Dermis microvascular lymphatic vessel endothelial cell (primary cell): ENCODE results near the gene IFITM2. TPM values are rescaled to one million over a fixed set of nuclear protein-coding genes. Genes with fewer than 3 reads are reported as not detected.
A peak's percentile ranks its signal among the peaks of the same experiment; 100 is the strongest.
"Not testable (repeated sequence)": the region's sequence is repeated elsewhere in the genome, so short reads cannot be mapped to it uniquely, and the experiment has no call there.

ENCODE experiments used
- DNase-seq, 2 donors: peaks; one replicate each; pipeline versions ENCODE4 v3.0.0 to v3.0.0-alpha.2; 2010; ENCODE audit warnings: low read depth in 2 of 2
- total RNA-seq: library from RNA; depleted of rRNA; stranded (reverse); fragments of >200 nt; gene quantifications from 2 replicates; pipeline ENCODE4 v1.2.1, GENCODE V29; 2014

The IFITM2 gene
- total RNA-seq, 1 donor from 2014 or later = 23.1 TPM

DNA sequence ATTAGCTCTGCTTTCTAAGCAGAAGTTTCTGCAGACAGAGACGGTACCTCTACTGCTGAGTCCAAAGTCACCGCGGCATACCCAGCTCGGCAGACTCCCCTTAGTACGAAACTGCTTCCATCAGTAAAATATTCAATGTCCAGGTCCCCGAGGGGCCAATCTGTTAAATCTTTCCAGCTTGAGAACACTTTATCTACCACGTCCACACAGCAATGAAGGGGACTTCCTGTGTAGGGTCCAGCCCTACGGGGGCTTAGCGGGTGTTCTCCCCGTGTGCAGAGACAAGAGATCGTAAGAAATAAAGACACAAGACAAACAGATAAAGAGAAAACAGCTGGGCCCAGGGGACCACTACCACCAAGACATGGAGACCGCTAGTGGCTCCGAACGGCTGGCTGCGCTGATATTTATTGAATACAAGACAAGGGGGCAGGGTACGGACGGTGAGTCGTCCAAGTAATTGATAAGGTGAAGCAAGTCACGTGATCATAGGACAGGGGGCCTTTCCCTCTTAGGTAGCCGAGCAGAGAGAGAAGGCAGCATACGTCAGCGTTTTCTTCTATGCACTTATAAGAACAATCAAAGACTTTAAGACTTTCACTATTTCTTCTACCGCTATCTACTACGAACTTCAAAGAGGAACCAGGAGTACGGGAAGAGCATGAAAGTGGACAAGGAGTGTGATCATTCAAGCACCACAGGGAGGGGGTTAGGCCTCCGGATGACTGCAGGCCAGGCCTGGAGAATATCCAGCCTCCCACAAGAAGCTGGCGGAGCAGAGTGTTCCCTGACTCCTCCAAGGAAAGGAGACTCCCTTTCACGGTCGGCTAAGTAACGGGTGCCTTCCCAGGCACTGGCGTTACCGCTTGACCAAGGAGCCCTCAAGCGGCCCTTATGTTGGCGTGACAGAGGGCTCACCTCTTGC lies 17.2 kb downstream of the IFITM2 start:
- not testable (repeated sequence) for DNase-seq

- no peak for DNase-seq
Observed at GRCh38 chr11:325796-326591, 18.4 kb downstream of the IFITM2 start.

GRCh38 chr11:326592-326841 lies 18.9 kb downstream of the IFITM2 start:
- DNase-seq = no peak

- peak; percentile 80 to 82 for DNase-seq
Observed at GRCh38 chr11:326842-327580, 19.4 kb downstream of the IFITM2 start.

DNA sequence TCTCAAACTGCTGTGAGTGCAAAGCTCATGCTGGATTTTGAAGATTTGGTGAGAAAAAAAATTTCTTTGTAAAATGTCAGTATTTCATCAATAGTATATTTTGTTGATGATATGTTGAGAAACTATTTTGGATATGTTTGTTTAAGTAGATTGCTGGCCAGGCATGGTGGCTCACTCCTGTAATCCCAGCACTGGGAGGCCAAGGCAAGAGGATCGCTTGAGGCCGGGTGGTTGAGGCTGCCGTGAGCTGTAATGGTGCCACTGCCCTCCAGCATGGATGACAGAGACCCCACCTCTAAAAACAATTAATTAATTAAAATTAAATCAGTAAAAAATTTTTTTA lies 19.9 kb downstream of the IFITM2 start:
- DNase-seq = no peak

GRCh38 chr11:328012-328411 lies 20.4 kb downstream of the IFITM2 start:
- no peak for DNase-seq

GRCh38 chr11:328516-329100 lies 21.0 kb downstream of the IFITM2 start:
- DNase-seq = not testable (repeated sequence)

- no peak for DNase-seq
Observed at GRCh38 chr11:329886-330253, 22.3 kb downstream of the IFITM2 start.

- DNase-seq = no peak
Observed at GRCh38 chr11:330307-330693, 22.7 kb downstream of the IFITM2 start.

DNA sequence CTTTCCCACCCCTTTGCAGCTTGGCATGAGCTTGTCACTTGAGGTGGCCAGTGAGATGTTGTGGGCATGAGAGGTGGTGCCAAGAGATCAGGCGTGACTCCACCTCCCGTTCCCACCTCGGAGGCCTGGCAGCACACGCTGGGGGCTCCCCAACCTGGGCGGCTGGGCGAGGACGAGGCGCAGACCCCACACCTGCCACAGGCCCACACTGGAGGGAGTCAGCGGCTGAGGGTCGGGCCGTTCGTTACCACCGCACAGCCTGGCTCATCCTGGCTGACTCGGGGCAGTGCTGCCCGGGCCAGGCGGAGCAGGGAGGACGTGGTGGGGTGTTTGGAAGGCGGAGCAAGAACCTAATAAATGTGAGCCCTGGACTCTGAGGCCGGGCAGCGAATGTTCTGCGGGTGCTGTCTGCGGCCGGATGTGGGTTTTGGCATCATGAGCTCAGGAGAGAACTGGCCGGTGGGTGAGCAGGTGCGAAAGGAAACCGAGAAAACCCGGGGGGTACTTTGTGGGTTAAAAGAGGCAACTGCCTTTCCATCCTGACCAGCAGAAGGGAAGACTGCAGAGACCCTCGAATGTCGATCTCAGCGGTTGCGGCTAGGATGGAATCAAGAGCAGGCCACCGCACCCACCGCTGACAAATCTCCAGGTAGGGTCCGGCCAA lies 23.2 kb downstream of the IFITM2 start:
- DNase-seq = no peak

GRCh38 chr11:331358-332060 lies 23.9 kb downstream of the IFITM2 start:
- DNase-seq = no peak

DNA sequence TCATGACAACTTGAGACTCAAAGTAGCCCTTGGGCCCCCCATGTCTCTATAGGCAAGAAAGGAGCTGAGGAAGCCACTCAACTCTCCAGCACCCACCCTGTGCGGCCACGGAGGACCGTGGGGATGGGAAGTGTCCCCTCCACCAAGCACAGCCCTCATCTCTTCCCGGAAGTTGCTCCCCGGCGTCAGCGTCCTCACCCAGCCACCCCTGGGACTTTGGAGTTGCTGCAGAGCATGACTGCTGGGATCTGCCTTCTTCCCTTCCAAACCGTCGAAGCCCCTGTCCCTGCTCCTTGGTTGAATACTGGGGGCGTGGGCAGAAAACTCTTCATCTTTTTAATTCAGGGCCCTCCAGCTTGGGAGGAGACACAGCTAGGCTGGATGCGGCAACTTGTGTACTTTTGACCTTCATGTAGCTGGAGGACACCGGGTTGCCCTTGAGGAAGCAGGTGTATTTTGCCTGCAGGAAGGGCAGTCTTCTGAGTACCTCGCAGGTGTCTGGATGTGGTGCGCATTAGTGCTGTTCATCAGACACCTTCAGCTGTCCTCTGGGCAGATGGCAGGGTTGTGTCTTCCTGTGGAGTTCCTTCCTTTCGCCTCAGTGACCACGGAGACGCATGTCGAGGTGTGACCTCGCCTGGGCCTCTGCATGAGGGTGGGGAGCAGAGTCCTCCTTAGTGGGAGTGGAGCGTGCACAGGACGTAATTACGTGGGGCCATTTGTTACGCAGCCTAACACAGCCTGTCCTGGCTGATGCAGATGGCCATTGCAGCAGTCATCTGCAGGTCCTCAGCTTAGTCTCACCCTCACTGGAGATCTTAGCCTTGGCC lies 25.2 kb downstream of the IFITM2 start:
- DNase-seq = no peak

- DNase-seq = not testable (repeated sequence)
Observed at GRCh38 chr11:333616-334263, 26.1 kb downstream of the IFITM2 start.

- DNase-seq = no peak
Observed at GRCh38 chr11:334264-334994, 26.8 kb downstream of the IFITM2 start.

DNA sequence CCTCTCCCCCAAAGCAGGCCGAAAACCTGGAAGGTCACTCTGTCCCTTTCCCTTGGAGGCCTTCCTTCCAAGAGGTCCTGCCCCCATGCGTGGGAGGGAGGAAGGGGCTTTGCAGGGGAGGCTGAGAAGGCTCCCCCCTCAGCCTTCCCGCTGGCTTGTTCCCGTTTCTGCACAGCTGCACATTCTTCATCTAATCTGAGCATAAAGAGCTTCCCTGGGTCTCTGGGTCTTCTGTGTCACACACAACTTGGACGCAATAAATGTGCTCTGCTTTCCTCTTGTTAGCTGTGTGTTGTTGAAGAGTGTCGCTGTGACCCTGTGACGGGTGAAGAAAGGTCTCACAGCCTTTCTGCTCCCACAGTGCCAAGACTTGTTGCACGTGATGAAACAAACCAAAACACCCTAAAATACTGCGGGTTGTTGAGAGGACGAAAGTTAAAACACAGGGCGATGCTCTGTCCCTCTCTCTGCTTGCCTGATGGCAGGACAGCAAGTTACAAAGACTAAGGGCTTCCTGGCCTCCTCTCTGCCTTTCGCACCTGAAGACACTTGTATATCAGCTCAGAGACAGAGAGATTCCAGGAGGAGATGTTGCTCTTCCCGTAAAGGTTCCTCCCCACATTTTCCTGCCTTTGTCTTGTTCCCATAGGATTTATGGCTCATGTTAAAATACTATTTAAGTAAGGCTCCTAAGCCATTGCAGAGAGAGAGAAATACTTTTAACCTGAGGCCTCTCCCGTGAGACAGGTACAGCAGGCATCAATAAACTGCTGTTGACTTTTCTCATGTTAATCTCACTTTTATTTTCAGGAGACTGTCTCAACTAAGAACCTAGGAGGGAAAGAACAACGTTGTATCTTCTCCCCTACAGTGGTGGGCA lies 28.4 kb downstream of the IFITM2 start:
- peak in 1 of 2 donors; percentile 25 for DNase-seq

GRCh38 chr11:336659-337198 lies 29.1 kb downstream of the IFITM2 start:
- DNase-seq = no peak

DNA sequence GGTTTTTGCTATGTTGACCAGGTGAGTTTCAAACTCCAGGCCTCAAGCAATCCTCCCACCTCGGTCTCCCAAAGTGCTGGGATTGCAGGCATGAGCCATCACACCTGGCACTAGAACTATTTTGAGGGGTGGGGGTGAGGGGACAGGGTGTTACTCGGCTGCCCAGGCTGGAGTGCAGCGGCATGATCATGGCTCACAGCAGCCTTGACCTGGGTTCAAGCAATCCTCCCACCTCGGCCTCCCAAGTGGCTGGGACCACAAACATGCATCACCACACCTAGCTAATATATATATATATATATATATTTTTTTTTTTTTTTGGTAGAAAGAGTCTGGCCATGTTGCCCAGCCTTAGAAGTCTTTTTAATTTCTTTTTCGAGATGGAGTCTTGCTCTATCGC lies 30.1 kb downstream of the IFITM2 start:
- no peak for DNase-seq
